Suprapubic skin (tissue), 4 donors: ENCODE results near the gene C20orf141. TPM values are rescaled to one million over a fixed set of nuclear protein-coding genes. Genes with fewer than 3 reads are reported as not detected.
A peak's percentile ranks its signal among the peaks of the same experiment; 100 is the strongest.

Experiments
- DNase-seq, 2 donors: peaks; one replicate each; pipeline ENCODE4 v3.0.0-alpha.2; 2019; ENCODE audit warnings: low spot score in 2 of 2
- H3K27ac ChIP-seq: fragments of 200-600 bp; sonication (generic); one replicate; pipeline ENCODE4 v1.5.1; 2019
- H3K27me3 ChIP-seq: fragments of 200-600 bp; sonication (generic); one replicate; pipeline ENCODE4 v1.5.1; 2019
- H3K36me3 ChIP-seq: fragments of 200-600 bp; sonication (generic); one replicate; pipeline ENCODE4 v1.5.1; 2019
- H3K4me1 ChIP-seq: fragments of 200-600 bp; sonication (generic); one replicate; pipeline ENCODE4 v1.5.1; 2019
- H3K4me3 ChIP-seq: fragments of 200-600 bp; sonication (generic); one replicate; pipeline ENCODE4 v1.5.1; 2019; ENCODE audit warnings: mild to moderate bottlenecking
- H3K9me3 ChIP-seq: fragments of 200-600 bp; sonication (generic); one replicate; pipeline ENCODE4 v1.5.1; 2019
- EP300 ChIP-seq: sonication (generic); formaldehyde crosslinking; IDR thresholded peaks from one replicate; pipeline ENCODE4 v1.6.1; 2017; ENCODE audit warnings: antibody characterized with exemption
- POLR2A ChIP-seq, 2 donors: fragments of 450-650 bp; IDR thresholded peaks; one replicate each; pipeline ENCODE4 v1.6.1; 2017; ENCODE audit warnings: antibody characterized with exemption in 2 of 2, mild to moderate bottlenecking in 2 of 2, moderate library complexity in 2 of 2
- POLR2AphosphoS5 ChIP-seq, 3 donors: sonication (generic); formaldehyde crosslinking; IDR thresholded peaks; one replicate each; pipeline ENCODE4 v1.6.1; 2017; ENCODE audit warnings: antibody characterized with exemption in 3 of 3
- WGBS: methylation state at CpG from one replicate; pipeline ENCODE4 v1.1.5; 2018; 5-methylcytosine and 5-hydroxymethylcytosine counted together
- total RNA-seq, 4 donors: library from RNA; depleted of rRNA; stranded (reverse); fragments of >200 nt; gene quantifications; one replicate each; pipeline ENCODE4 v1.1.0, GENCODE V29; 2016
- TF ChIP-seq, protein P1 (sequence below), 2 donors: fragments of 200-600 bp in 1 of 2; fragments of 450-650 bp in 1 of 2; sonication (generic) in 1 of 2; IDR thresholded peaks; one replicate each; pipeline ENCODE4 v1.5.1; 2016 to 2019; ENCODE audit warnings: antibody characterized with exemption in 2 of 2, mild to moderate bottlenecking in 1 of 2, moderate library complexity in 1 of 2

Gene C20orf141
- total RNA-seq, 4 donors from 2014 or later: not detected

DNA sequence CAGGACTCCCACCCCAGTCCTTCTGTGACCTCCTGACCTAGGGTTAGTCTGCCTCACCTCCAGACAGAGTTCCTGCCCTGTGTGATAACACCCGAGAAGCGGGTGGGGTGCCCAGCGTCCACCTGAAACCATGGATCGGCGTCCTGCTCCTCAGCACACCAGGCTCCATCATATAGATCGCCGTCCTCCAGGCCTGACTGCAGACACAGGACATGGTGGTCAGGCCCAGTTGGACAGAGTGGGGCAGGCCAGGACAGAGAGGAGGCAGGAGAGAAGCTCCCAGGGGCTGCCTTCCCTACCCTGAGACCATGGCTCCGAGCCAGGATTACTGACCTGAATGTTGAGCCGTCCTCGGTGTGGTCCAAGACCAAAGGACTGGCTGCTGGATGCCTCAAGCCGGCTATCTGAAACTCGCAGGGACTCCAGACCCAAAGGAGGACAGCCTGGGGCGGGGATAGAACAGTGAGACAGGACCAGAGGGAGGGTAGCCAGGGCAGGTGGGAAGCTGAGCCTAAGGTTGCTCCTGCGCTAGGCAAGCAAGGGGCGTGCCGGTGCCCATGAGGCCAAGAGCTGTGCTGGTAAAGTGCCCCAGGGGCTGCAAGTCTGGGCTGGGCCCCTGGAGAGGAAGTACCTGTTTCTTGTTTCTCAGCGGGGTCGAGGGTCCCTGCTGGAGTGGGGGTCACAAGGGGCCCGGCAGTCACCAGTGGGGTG is 16.5 kb upstream of the C20orf141 start:
- Histone ChIP-seq H3K36me3 (no peaks in the 10 kb centered on the region), H3K27ac (no peak overlapping the region), H3K4me3 (no peak overlapping the region), H3K27me3 (peaks cover 59% of the 10 kb centered on the region), H3K4me1 (peaks cover 24% of the 10 kb centered on the region), H3K9me3 (no peaks in the 10 kb centered on the region)
- no peak for DNase-seq
- 72% methylated on average over 17 of the region's 19 CpGs for WGBS
- TF ChIP-seq POLR2AphosphoS5 (IDR thresholded peaks at IDR 0.05): no peak

DNA sequence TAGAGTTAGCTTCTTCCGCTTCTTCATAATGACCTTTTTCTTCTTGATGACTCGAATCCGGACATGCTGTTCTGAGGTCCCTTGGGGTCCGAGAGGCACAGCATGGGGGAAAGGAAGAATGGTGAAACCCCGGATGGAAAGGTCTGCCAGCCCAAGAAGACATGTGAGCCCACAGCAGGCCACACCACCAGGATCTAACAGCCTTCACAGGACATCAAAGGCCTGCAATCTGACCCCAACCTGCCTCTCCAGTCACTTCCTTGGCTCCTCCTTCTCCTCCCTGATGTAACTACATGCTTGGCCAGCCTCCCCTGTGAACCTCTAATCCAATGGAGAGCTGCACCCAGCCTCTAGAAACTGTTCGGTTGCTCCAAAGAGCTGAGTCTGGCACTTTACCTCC is 16.0 kb upstream of the C20orf141 start:
- TF ChIP-seq, protein P1, sequence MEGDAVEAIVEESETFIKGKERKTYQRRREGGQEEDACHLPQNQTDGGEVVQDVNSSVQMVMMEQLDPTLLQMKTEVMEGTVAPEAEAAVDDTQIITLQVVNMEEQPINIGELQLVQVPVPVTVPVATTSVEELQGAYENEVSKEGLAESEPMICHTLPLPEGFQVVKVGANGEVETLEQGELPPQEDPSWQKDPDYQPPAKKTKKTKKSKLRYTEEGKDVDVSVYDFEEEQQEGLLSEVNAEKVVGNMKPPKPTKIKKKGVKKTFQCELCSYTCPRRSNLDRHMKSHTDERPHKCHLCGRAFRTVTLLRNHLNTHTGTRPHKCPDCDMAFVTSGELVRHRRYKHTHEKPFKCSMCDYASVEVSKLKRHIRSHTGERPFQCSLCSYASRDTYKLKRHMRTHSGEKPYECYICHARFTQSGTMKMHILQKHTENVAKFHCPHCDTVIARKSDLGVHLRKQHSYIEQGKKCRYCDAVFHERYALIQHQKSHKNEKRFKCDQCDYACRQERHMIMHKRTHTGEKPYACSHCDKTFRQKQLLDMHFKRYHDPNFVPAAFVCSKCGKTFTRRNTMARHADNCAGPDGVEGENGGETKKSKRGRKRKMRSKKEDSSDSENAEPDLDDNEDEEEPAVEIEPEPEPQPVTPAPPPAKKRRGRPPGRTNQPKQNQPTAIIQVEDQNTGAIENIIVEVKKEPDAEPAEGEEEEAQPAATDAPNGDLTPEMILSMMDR (IDR thresholded peaks at IDR 0.05): no peak
- TF ChIP-seq EP300: no peak
- no peak for TF ChIP-seq POLR2A (IDR thresholded peaks at IDR 0.05)
- TF ChIP-seq POLR2AphosphoS5 (IDR thresholded peaks at IDR 0.05): no peak
- no peak overlapping the region for H3K4me3 ChIP-seq
- peaks cover 65% of the 10 kb centered on the region for H3K27me3 ChIP-seq
- 71% methylated on average over 6 of the region's 6 CpGs for WGBS
- H3K4me1 ChIP-seq: peaks cover 24% of the 10 kb centered on the region
- no peaks in the 10 kb centered on the region for H3K9me3 ChIP-seq
- no peak overlapping the region for H3K27ac ChIP-seq
- DNase-seq: no peak
- no peaks in the 10 kb centered on the region for H3K36me3 ChIP-seq

DNA sequence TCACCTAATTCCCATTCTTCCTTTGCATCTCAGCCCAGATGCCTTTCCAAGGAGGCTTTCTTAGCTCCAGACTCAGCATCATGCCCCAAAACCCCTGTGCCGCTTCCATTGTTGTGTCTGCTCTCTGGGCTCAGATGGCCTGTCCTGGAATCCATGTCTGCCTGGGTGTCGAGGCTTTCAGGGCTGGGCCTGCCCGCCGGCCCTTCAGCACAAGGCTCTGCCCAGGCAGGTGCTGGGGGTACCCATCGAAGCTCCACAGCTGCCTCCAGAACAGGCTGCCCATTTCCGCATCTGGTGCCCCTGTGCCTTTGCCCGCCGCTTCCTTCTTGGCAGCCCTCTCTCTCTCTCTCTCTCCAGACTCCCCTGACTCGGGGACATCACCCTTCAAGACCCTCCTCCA is 15.5 kb upstream of the C20orf141 start:
- 61% methylated on average over 9 of the region's 9 CpGs for WGBS

DNA sequence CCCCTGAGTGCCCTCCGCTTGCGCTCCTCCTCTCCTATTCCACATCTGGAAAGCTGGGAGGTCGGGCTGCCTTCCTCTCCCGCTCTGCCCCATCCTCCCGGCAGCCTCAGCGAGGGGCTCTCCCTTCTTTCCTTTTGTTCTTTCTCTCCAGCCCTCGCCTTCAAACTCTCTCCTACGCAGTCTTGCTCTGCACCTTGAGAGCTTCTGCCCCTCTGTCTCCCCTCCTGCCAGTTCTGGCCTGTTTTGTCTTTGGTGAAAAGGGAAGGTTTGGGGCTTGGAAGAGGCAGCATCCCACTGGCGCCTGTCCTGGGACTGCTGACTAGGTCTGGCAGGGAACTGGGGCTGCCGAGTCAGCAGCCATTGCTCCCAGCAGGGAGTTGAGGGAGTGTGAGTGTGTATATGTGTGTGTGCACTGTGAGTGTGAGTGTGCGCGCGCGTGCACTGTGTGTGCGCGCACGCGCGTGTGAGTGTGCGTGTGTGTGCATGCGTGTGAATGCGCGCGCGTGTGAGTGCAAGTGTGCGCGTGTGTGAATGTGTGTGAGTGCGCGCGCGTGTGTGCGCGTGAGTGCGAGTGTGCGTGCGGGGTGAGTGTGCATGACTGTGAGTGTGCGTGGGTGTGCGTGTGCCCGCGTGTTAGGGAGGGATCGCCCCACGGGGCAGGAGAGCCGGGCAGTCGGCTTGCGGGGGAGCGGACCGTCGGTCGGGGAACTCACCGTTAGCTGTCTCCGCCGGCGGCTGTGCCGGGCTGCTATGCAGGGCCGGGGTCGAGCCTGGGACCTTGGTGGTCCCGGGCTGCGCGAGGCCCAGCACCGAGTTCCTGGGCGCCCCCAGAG is 14.9 kb upstream of the C20orf141 start:
- Histone ChIP-seq H3K9me3 (no peaks in the 10 kb centered on the region), H3K36me3 (no peaks in the 10 kb centered on the region), H3K27me3 (peaks cover 76% of the 10 kb centered on the region), H3K27ac (no peak overlapping the region), H3K4me3 (peak overlapping the region; percentile 49), H3K4me1 (peaks cover 28% of the 10 kb centered on the region)
- no peak for DNase-seq
- TF ChIP-seq EP300 (no peak), POLR2A (IDR thresholded peaks at IDR 0.05) (no peak), POLR2AphosphoS5 (IDR thresholded peaks at IDR 0.05) (no peak)
- TF ChIP-seq, protein P1 (IDR thresholded peaks at IDR 0.05): no peak
- WGBS: 6% methylated on average over 33 of the region's 61 CpGs

More for the DNA sequence above, 15.5 kb upstream of the C20orf141 start:
- no peak overlapping the region for H3K27ac ChIP-seq
- no peaks in the 10 kb centered on the region for H3K9me3 ChIP-seq
- peaks cover 70% of the 10 kb centered on the region for H3K27me3 ChIP-seq
- TF ChIP-seq, protein P1 (IDR thresholded peaks at IDR 0.05): no peak
- peak overlapping the region; percentile 49 for H3K4me3 ChIP-seq
- peaks cover 24% of the 10 kb centered on the region for H3K4me1 ChIP-seq
- DNase-seq: no peak
- no peaks in the 10 kb centered on the region for H3K36me3 ChIP-seq

DNA sequence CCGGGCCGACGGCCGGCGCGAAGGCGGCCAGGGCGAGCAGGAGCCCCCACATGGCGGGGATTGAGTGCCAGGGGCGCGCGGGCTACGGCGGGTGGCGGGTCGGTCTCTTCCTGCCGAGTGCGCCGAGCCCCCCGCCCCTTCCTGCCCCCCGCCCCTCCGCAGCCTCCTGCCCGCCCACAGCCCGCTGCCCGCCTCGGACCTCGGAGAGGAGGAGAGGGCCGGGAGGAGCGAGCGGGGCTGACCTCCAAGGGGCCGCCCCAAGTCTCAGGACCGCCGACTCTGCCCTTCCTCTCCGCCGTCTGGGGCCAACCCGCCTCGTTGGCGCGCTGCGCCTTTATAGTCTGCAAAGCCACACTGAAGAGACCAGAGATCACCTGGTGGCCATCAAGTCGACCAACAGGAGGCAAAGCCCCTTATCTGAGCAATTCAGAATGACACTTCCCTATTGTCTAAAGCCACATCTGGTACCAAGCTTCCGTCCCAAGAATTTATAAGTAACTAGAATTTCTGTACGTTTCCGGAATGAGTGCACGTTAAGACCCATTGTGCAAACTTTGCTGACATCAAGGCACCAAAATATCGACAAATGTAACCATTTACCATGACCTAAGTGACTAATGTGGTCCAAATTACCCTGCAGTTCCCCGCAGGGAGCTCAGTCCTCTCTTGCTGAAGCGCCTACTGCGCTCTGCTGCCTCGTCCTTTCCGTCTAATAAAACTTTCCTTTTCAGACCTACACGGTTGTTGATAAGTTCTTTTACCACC is 14.1 kb upstream of the C20orf141 start, which contains the start of gene CPXM1:
Gene CPXM1 (minus strand): TSS at position 107 of the 765 bp plus-strand sequence. CDS start 55 bp downstream, at position 52.
- Histone ChIP-seq H3K4me1 (peaks cover 33% of the 10 kb centered on the region), H3K9me3 (no peaks in the 10 kb centered on the region), H3K4me3 (peak within 1 kb of the TSS; percentile 49), H3K27ac (no peak within 1 kb of the TSS), H3K36me3 (no peaks in the 10 kb centered on the region), H3K27me3 (peaks cover 84% of the 10 kb centered on the region)
- no peak for DNase-seq
- WGBS: 8% methylated on average over 22 of the region's 52 CpGs
- TF ChIP-seq, protein P1 (IDR thresholded peaks at IDR 0.05): no peak
- TF ChIP-seq POLR2A (IDR thresholded peaks at IDR 0.05) (no peak), EP300 (no peak), POLR2AphosphoS5 (IDR thresholded peaks at IDR 0.05) (no peak)
